GM12873 (cell line): ENCODE results near the gene ANXA9.

Experiments
- TF ChIP-seq, protein P1 (sequence below): IDR thresholded peaks from 2 replicates; pipeline ENCODE4 v1.5.1; 2012; ENCODE audit warnings: low read depth, mild to moderate bottlenecking, moderate library complexity, low read length, control low read depth; ENCODE audit not compliant: insufficient read depth; ENCODE audit errors: missing control alignments

Gene ANXA9, protein sequence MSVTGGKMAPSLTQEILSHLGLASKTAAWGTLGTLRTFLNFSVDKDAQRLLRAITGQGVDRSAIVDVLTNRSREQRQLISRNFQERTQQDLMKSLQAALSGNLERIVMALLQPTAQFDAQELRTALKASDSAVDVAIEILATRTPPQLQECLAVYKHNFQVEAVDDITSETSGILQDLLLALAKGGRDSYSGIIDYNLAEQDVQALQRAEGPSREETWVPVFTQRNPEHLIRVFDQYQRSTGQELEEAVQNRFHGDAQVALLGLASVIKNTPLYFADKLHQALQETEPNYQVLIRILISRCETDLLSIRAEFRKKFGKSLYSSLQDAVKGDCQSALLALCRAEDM

DNA sequence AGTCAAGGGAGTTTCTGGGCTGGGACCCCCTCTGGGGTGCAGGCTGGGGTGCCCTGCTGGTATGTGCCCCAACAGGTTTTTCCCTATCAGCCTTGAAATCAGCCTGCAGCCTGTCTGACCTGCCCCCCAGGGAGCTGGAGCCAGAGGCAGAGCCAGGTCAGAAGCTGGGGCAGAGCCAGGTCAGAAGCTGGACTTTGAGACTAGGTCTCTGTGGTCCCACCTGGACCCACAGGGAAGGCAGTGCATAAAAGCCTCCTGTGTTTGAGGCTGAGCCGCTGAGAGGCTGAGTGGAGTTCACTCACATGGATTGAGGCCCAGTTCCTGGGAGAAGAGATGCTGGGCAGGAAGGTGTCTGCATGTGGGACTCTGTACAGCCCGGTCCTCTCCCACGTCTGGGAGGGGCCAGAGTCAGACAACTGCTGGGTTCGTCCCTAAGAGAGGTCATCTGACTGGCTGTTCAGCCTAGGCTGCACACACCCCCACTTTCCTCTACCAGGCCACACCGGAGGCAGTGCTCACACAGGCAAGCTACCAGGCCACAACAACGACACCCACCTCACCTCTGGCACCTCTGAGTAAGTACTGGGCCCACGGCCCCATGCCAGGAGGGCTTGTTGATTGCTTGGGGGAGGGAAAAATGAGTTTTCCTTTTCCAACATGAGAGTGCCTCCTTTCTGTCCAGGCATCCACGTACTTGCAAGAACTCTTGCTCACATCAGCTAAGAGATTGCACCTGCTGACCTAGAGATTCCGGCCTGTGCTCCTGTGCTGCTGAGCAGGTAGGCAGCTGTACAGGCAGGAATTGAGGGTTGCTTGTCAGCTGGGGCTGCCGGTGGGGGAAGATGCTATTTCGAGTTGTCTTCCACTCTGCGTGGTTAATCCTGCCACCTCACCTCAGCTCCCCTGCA lies at the start of gene ANXA9:
Gene ANXA9, plus strand, starts transcription at position 488 of the 908 bp plus-strand sequence. CDS start 814 bp downstream, outside the sequence.
- TF ChIP-seq, protein P1, sequence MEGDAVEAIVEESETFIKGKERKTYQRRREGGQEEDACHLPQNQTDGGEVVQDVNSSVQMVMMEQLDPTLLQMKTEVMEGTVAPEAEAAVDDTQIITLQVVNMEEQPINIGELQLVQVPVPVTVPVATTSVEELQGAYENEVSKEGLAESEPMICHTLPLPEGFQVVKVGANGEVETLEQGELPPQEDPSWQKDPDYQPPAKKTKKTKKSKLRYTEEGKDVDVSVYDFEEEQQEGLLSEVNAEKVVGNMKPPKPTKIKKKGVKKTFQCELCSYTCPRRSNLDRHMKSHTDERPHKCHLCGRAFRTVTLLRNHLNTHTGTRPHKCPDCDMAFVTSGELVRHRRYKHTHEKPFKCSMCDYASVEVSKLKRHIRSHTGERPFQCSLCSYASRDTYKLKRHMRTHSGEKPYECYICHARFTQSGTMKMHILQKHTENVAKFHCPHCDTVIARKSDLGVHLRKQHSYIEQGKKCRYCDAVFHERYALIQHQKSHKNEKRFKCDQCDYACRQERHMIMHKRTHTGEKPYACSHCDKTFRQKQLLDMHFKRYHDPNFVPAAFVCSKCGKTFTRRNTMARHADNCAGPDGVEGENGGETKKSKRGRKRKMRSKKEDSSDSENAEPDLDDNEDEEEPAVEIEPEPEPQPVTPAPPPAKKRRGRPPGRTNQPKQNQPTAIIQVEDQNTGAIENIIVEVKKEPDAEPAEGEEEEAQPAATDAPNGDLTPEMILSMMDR: no peak

DNA sequence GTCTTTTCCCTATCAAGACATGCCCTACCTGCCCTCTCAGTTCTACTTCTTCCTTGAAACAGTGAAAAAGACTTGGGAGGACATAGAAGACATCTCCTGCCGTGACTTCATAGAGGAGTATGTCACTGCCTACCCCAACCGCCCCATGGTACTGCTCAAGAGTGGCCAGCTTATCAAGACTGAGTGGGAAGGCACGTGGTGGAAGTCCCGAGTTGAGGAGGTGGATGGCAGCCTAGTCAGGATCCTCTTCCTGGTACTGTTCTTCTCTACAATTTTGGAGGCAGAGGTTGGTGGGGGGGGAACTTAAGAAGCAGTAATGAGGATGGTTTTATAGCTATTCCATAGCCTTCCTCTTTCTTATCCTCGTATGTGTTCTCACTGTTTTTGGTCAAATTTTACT lies 37.2 kb upstream of the ANXA9 start:
- TF ChIP-seq, protein P1: no peak

DNA sequence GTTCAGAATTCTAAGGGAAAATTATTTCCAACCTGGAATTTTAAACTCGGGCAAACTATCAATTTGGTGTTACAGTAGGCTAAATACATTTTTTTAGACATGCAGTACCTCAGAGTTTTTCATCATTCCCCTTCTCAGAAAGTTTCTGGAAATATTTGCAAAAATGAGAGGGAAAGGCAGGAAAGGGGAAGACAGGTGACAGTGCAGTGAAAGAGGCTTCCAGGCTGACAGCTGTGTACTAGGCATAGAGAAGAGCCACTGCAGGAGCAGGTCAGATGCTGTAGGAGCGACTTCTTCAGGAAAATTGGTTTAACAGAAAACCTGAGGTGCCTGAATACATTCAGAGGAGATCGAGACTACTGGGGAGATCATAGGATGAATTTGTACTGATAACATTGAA lies 27.4 kb upstream of the ANXA9 start:
- TF ChIP-seq, protein P1: no peak

DNA sequence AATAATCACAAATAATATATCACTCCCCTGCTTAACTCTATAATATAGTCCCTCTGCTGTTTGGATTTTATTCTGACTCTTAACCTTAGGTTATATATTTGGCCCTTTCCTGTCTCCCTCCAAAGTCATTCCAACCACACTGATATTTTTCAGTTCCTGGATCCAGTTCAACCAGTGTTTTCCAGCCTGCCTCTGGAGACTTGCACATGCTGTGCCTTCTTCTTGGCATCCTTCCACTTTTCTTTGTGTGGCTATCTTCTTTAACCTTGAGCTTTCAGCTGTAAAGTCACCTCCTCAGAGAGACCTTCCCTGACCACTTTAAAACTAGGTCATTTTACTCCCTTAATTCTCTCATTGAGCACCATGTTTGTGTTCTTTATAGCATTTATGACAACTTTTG lies 26.8 kb upstream of the ANXA9 start:
- TF ChIP-seq, protein P1: no peak

DNA sequence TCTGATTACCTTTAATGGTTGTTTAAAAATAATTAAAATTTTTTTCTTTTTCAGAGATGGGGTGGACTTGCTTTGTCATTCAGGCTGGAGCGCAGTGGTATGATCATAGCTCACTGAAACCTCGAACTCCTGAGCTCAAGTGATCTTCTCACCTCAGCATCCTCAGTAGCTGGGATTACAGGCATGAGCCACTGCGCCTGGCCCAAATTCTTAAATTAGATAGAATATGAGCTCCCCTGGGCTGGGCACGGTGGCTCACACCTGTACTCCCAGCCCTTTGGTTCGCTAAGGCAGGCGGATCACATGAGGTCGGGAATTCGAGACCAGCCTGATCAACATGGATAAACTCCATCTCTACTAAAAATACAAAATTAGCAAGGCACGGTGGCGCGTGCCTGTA lies 24.4 kb upstream of the ANXA9 start:
- TF ChIP-seq, protein P1: no peak

DNA sequence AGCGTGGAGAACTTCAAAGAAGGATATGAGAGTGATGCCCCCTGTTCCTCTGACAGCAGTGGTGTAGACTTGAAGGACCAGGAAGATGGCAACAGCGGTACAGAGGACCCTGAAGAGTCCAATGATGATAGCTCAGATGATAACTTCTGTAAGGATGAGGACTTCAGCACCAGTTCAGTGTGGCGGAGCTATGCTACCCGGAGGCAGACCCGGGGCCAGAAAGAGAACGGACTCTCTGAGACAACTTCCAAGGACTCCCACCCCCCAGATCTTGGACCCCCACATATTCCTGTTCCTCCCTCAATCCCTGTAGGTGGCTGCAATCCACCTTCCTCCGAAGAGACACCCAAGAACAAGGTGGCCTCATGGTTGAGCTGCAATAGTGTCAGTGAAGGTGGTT lies 21.4 kb upstream of the ANXA9 start:
- TF ChIP-seq, protein P1: no peak

DNA sequence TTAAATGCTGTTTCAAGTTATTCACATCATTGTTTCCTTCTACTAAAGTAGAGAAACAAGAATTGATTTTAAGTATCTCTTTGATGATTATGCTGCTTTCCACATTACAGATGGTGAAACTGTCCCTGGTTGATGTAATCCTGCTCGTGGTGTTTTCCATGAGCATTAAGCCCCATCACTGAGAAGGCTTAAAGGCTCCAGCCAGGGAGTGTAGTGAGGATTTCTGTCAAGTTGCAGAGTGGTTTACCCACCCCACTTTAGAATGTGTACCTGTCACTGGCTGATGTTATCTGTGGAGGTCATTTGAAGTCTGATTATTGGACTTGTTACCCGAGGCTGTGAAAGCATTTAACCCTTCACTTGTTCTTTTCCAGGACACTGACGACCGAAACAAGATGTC lies 20.3 kb upstream of the ANXA9 start:
- TF ChIP-seq, protein P1: no peak
